Measurements from ENCODE around the gene PARP16. TPM values are rescaled to one million over a fixed set of nuclear protein-coding genes. Genes with fewer than 3 reads are reported as not detected.

Gene PARP16
- total and polyA plus RNA-seq, 9 of the 15 experiments (the other 6 are each of a cell fraction or from before 2014, with no cell fraction given): 3.0 to 9.9 (median 5.8) TPM

GRCh38 chr15:65310431-65311137 is 23.9 kb upstream of the PARP16 start:
- no peaks in the 10 kb centered on the region for H3K36me3 ChIP-seq (ENCODE audit: control insufficient read depth, insufficient read depth, low read length)
- no peak overlapping the region for H3K4me3 ChIP-seq
- in situ Hi-C loops (cut with MboI): no loop called here
- WGBS (ENCODE audit: insufficient coverage, low coverage, missing lambda C conversion rate): 31% methylated on average over 10 of the region's 10 CpGs
- peaks cover 4 to 5% of the 10 kb centered on the region in 2 experiments; a peak in 4 of 5 replicates for H3K4me1 ChIP-seq (replicated peaks in 1 of 2; ENCODE audit: control insufficient read depth in 2 of 2, insufficient read depth in 2 of 2, low read length in 2 of 2)
- ATAC-seq (no peak), DNase-seq (ENCODE audit: extremely low read depth in 1 of 4, low spot score in 3 of 4) (no peak), FAIRE-seq (no peak)
- no peaks in the 10 kb centered on the region for H3K9me3 ChIP-seq (replicated peaks; ENCODE audit: control insufficient read depth, insufficient read depth, low read depth, low read length)
- ChIA-PET CTCF (ENCODE audit: low intra/inter-chr PET ratio) (no interaction called here), POLR2A (interaction anchor here (0.7 kb wide), 1 partner anchor 99 kb away, joined by 3 read pairs; no protein-coding TSS in a partner anchor)
- H3K79me2 ChIP-seq (ENCODE audit: control insufficient read depth, insufficient read depth, low read length): no peaks in the 10 kb centered on the region
- H2AFZ ChIP-seq (ENCODE audit: low read depth, low read length): no peak overlapping the region
- no peak overlapping the region for H3K4me2 ChIP-seq (ENCODE audit: insufficient read depth, low read length)
- no TSS peak for BruUV-seq (replicated peaks)
- TF ChIP-seq NR4A1 (CRISPR knock-in tag; IDR thresholded peaks at IDR 0.05): no peak
- TF ChIP-seq NR4A1 (tag; IDR thresholded peaks at IDR 0.05): no peak
- TF ChIP-seq GATAD2B (IDR thresholded peaks at IDR 0.05; ENCODE audit: borderline replicate concordance): no peak
- TF ChIP-seq ZNF444 (CRISPR knock-in tag; IDR thresholded peaks at IDR 0.05): no peak
- no peak for TF ChIP-seq ZFP36 (IDR thresholded peaks at IDR 0.05; ENCODE audit: low read depth, low read length, partially characterized antibody)
- TF ChIP-seq MLX (CRISPR knock-in tag; conservative IDR thresholded peaks at IDR 0.05): no peak
- TF ChIP-seq ZNF436 (CRISPR knock-in tag; IDR thresholded peaks at IDR 0.05): no peak
- TF ChIP-seq OTX1 (CRISPR knock-in tag; IDR thresholded peaks at IDR 0.05): no peak
- TF ChIP-seq RUNX1 (IDR thresholded peaks at IDR 0.05; ENCODE audit: low read depth): no peak
- TF ChIP-seq MAZ (CRISPR knock-in tag; conservative IDR thresholded peaks at IDR 0.05 in 1 of 2, IDR thresholded peaks at IDR 0.05 in 1 of 2): no peak
- TF ChIP-seq ZC3H11A (IDR thresholded peaks at IDR 0.05; ENCODE audit: low read depth, low read length): no peak
- TF ChIP-seq, protein P1, sequence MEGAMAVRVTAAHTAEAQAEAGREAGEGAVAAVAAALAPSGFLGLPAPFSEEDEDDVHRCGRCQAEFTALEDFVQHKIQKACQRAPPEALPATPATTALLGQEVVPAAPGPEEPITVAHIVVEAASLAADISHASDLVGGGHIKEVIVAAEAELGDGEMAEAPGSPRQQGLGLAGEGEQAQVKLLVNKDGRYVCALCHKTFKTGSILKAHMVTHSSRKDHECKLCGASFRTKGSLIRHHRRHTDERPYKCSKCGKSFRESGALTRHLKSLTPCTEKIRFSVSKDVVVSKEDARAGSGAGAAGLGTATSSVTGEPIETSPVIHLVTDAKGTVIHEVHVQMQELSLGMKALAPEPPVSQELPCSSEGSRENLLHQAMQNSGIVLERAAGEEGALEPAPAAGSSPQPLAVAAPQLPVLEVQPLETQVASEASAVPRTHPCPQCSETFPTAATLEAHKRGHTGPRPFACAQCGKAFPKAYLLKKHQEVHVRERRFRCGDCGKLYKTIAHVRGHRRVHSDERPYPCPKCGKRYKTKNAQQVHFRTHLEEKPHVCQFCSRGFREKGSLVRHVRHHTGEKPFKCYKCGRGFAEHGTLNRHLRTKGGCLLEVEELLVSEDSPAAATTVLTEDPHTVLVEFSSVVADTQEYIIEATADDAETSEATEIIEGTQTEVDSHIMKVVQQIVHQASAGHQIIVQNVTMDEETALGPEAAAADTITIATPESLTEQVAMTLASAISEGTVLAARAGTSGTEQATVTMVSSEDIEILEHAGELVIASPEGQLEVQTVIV (CRISPR knock-in tag; IDR thresholded peaks at IDR 0.05; ENCODE audit: borderline replicate concordance): no peak
- TF ChIP-seq ZC3H4 (CRISPR knock-in tag; IDR thresholded peaks at IDR 0.05; ENCODE audit: borderline replicate concordance): no peak
- TF ChIP-seq, protein P2, sequence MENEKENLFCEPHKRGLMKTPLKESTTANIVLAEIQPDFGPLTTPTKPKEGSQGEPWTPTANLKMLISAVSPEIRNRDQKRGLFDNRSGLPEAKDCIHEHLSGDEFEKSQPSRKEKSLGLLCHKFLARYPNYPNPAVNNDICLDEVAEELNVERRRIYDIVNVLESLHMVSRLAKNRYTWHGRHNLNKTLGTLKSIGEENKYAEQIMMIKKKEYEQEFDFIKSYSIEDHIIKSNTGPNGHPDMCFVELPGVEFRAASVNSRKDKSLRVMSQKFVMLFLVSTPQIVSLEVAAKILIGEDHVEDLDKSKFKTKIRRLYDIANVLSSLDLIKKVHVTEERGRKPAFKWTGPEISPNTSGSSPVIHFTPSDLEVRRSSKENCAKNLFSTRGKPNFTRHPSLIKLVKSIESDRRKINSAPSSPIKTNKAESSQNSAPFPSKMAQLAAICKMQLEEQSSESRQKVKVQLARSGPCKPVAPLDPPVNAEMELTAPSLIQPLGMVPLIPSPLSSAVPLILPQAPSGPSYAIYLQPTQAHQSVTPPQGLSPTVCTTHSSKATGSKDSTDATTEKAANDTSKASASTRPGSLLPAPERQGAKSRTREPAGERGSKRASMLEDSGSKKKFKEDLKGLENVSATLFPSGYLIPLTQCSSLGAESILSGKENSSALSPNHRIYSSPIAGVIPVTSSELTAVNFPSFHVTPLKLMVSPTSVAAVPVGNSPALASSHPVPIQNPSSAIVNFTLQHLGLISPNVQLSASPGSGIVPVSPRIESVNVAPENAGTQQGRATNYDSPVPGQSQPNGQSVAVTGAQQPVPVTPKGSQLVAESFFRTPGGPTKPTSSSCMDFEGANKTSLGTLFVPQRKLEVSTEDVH (IDR thresholded peaks at IDR 0.05; ENCODE audit: low read depth, partially characterized antibody): no peak
- 0 out of 2 replicates have a peak, but pooled peaks cover 3% of the 10 kb centered on the region for H4K20me1 ChIP-seq (replicated peaks; ENCODE audit: control insufficient read depth, insufficient read depth, low read length)
- intact Hi-C loops (cut with micrococcal nuclease): loop anchor here (10.0 kb wide), 1 partner anchor 324 kb away; no protein-coding TSS in a partner anchor
- H3K9ac ChIP-seq (ENCODE audit: insufficient read depth in 1 of 2, low read depth in 2 of 2, low read length in 2 of 2): no peak overlapping the region
- H3K27ac ChIP-seq (ENCODE audit: extremely low read depth, low read depth, low read length): no peak overlapping the region
- H3K9me1 ChIP-seq (ENCODE audit: control insufficient read depth, insufficient read depth, low read length): no peaks in the 10 kb centered on the region
- H3K27me3 ChIP-seq (ENCODE audit: control insufficient read depth in 2 of 2, insufficient read depth in 2 of 2, low read length in 2 of 2): peaks cover 8 to 17% of the 10 kb centered on the region in 2 experiments

Measured in K562 (cell line).